Stimulated activated CD4-positive, alpha-beta T cell treated with anti-CD3 and anti-CD28 coated beads, Interleukin-1b, Interleukin-23, amount 100 ng/mL, for 24 hours (primary cell): Measurements from ENCODE around the gene ZSWIM7.

Experiments used
- DNase-seq, 4 experiments: peaks; one replicate each; pipeline ENCODE4 v3.0.0-alpha.2; 2020; ENCODE audit warnings: low read depth in 4 of 4, low spot score in 1 of 4

Gene ZSWIM7

GRCh38 chr17:15935891-15936290 lies 63.6 kb downstream of the ZSWIM7 start:
- DNase-seq: no peak

- DNase-seq: no peak
Measured at GRCh38 chr17:15934866-15935265, 64.6 kb downstream of the ZSWIM7 start.

DNA sequence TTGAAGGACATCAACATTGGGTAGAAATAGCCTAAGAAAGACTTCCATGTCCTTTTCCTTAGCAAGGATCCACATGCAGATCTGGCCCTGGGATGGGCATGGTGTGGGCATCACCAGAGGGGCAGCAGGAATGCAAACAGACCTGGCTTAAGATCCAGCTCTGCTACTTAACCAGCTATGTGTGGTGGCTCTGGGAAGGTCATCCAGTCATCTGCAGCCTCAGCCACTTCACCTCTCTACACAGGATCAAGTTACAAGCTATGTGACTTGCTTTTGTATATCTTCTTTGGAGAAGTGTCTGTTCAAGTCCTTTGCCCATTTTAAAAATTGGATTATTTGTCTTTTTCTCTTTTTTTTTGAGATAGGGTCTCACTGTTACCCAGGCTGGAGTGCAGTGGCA lies 68.1 kb downstream of the ZSWIM7 start:
- DNase-seq: no peak

GRCh38 chr17:15930426-15930825 lies 69.1 kb downstream of the ZSWIM7 start:
- DNase-seq: no peak

GRCh38 chr17:15929941-15930340 lies 69.6 kb downstream of the ZSWIM7 start:
- DNase-seq: no peak

DNA sequence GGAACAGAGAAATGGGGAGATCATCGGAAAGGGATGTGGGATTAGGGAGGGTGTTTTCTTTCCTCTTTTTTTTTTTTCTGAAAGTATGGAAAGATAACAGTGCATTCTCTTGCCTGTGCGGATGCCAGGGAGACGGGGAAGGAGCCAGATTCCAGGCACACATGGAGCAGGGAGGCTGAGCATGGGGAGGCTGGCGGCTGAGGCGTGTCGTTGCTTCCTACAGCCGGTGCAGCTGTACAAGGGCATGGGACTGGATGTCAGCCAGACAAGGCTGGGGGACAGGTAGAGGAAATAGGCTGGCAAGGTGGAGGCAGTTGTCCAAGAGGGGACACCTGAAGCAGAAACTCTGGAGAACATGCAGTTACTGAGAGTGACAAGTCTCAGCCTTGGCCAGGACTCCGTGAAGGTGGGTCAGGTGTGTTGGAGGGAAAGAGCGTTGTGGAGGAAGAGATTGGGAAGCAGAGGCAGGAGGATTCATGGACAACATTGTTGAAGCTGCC lies 71.2 kb downstream of the ZSWIM7 start:
- DNase-seq: no peak
